ENCODE measurements around the gene ADARB1.
"Not testable (repeated sequence)": the region's sequence is repeated elsewhere in the genome, so short reads cannot be mapped to it uniquely, and the experiment has no call there.

The ADARB1 gene

GRCh38 chr21:45142469-45143308 lies 68.3 kb downstream of the ADARB1 start:
- Histone ChIP-seq H3K27me3 (ENCODE audit: insufficient read depth, poor library complexity, severe bottlenecking) (no peaks in the 10 kb centered on the region), H3K36me3 (ENCODE audit: low read depth) (peaks cover 6% of the 10 kb centered on the region), H3K4me1 (ENCODE audit: insufficient read depth, poor library complexity, severe bottlenecking) (peaks cover 3% of the 10 kb centered on the region), H3K4me3 (ENCODE audit: severe bottlenecking) (no peak overlapping the region), H3K27ac (ENCODE audit: poor library complexity, severe bottlenecking) (no peak overlapping the region), H3K9me3 (ENCODE audit: severe bottlenecking) (no peaks in the 10 kb centered on the region)
- no peak for DNase-seq (ENCODE audit: low spot score)
- no peak for TF ChIP-seq CTCF (IDR thresholded peaks at IDR 0.05; ENCODE audit: poor library complexity, severe bottlenecking)
- ATAC-seq (ENCODE audit: low read depth), result no peak

GRCh38 chr21:45143855-45144254 lies 69.5 kb downstream of the ADARB1 start:
- Histone ChIP-seq H3K9me3 (ENCODE audit: severe bottlenecking) (no peaks in the 10 kb centered on the region), H3K4me3 (ENCODE audit: severe bottlenecking) (no peak overlapping the region), H3K27me3 (ENCODE audit: insufficient read depth, poor library complexity, severe bottlenecking) (no peaks in the 10 kb centered on the region), H3K27ac (ENCODE audit: poor library complexity, severe bottlenecking) (no peak overlapping the region), H3K4me1 (ENCODE audit: insufficient read depth, poor library complexity, severe bottlenecking) (no peaks in the 10 kb centered on the region), H3K36me3 (ENCODE audit: low read depth) (peaks cover 6% of the 10 kb centered on the region)
- ATAC-seq (ENCODE audit: low read depth) (no peak), DNase-seq (ENCODE audit: low spot score) (no peak)
- no peak for TF ChIP-seq CTCF (IDR thresholded peaks at IDR 0.05; ENCODE audit: poor library complexity, severe bottlenecking)

GRCh38 chr21:45145146-45145545 lies 70.8 kb downstream of the ADARB1 start:
- no peaks in the 10 kb centered on the region for H3K4me1 ChIP-seq (ENCODE audit: insufficient read depth, poor library complexity, severe bottlenecking)
- peaks cover 6% of the 10 kb centered on the region for H3K36me3 ChIP-seq (ENCODE audit: low read depth)
- no peak for DNase-seq (ENCODE audit: low spot score)
- H3K9me3 ChIP-seq (ENCODE audit: severe bottlenecking), result no peaks in the 10 kb centered on the region
- no peak for ATAC-seq (ENCODE audit: low read depth)
- TF ChIP-seq CTCF (IDR thresholded peaks at IDR 0.05; ENCODE audit: poor library complexity, severe bottlenecking), result no peak
- no peaks in the 10 kb centered on the region for H3K27me3 ChIP-seq (ENCODE audit: insufficient read depth, poor library complexity, severe bottlenecking)
- H3K27ac ChIP-seq (ENCODE audit: poor library complexity, severe bottlenecking), result no peak overlapping the region
- no peak overlapping the region for H3K4me3 ChIP-seq (ENCODE audit: severe bottlenecking)

- not testable (repeated sequence) for H3K27me3 ChIP-seq (ENCODE audit: insufficient read depth, poor library complexity, severe bottlenecking); H3K36me3 ChIP-seq (ENCODE audit: low read depth); H3K9me3 ChIP-seq (ENCODE audit: severe bottlenecking); H3K4me3 ChIP-seq (ENCODE audit: severe bottlenecking); H3K4me1 ChIP-seq (ENCODE audit: insufficient read depth, poor library complexity, severe bottlenecking); DNase-seq (ENCODE audit: low spot score); ATAC-seq (ENCODE audit: low read depth); H3K27ac ChIP-seq (ENCODE audit: poor library complexity, severe bottlenecking)
These were observed 71.5 kb downstream of the ADARB1 start for GRCh38 chr21:45145846-45146245.

- TF ChIP-seq CTCF (IDR thresholded peaks at IDR 0.05; ENCODE audit: poor library complexity, severe bottlenecking), result no peak
- no peak for DNase-seq (ENCODE audit: low spot score)
- no peaks in the 10 kb centered on the region for H3K4me1 ChIP-seq (ENCODE audit: insufficient read depth, poor library complexity, severe bottlenecking)
- no peaks in the 10 kb centered on the region for H3K27me3 ChIP-seq (ENCODE audit: insufficient read depth, poor library complexity, severe bottlenecking)
- no peak overlapping the region for H3K4me3 ChIP-seq (ENCODE audit: severe bottlenecking)
- no peak for ATAC-seq (ENCODE audit: low read depth)
- peaks cover 6% of the 10 kb centered on the region for H3K36me3 ChIP-seq (ENCODE audit: low read depth)
- no peak overlapping the region for H3K27ac ChIP-seq (ENCODE audit: poor library complexity, severe bottlenecking)
- no peaks in the 10 kb centered on the region for H3K9me3 ChIP-seq (ENCODE audit: severe bottlenecking)
These were observed 71.9 kb downstream of the ADARB1 start for GRCh38 chr21:45146306-45146705.

All from RWPE2 (cell line).